Body of pancreas (tissue), 4 donors: ENCODE results near the gene WFIKKN2.

Experiments used
- POLR2A ChIP-seq, 3 donors: fragments of 450-650 bp; IDR thresholded peaks; one replicate each; pipeline ENCODE4 v1.6.1; 2016; ENCODE audit warnings: antibody characterized with exemption in 3 of 3, mild to moderate bottlenecking in 2 of 3
- TF ChIP-seq, protein P1 (sequence below), 7 experiments: fragments of 450-650 bp in 4 of 7; fragments of 200-600 bp in 3 of 7; sonication (generic) in 3 of 7; IDR thresholded peaks; one replicate each; pipeline ENCODE4 v1.5.1; 2016 to 2019; ENCODE audit warnings: antibody characterized with exemption in 7 of 7

DNA sequence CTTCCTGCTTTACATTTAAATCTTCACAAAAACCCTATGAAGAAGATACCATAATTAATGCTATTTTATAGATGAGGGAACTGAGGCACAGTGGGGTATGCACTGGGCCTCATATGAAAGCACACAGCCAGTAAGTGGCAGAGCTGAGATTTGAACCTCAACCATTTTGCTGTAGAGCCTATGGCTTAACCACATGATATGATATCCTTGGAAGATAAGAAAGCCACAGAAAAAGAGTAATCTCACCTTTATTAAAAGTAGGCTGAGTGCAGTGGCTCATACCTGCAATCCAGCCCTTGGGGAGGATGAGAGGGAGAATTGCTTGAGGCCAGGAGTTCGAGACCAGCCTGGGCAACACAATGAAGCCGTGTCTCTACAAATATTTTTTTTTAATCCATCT is 45.8 kb downstream of the WFIKKN2 start:
- TF ChIP-seq, protein P1, sequence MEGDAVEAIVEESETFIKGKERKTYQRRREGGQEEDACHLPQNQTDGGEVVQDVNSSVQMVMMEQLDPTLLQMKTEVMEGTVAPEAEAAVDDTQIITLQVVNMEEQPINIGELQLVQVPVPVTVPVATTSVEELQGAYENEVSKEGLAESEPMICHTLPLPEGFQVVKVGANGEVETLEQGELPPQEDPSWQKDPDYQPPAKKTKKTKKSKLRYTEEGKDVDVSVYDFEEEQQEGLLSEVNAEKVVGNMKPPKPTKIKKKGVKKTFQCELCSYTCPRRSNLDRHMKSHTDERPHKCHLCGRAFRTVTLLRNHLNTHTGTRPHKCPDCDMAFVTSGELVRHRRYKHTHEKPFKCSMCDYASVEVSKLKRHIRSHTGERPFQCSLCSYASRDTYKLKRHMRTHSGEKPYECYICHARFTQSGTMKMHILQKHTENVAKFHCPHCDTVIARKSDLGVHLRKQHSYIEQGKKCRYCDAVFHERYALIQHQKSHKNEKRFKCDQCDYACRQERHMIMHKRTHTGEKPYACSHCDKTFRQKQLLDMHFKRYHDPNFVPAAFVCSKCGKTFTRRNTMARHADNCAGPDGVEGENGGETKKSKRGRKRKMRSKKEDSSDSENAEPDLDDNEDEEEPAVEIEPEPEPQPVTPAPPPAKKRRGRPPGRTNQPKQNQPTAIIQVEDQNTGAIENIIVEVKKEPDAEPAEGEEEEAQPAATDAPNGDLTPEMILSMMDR (IDR thresholded peaks at IDR 0.05), result no peak
- TF ChIP-seq POLR2A (IDR thresholded peaks at IDR 0.05), result no peak
